Heart left ventricle (tissue), 16 donors: Measurements from ENCODE around the gene VDR. TPM values are rescaled to one million over a fixed set of nuclear protein-coding genes. Genes with fewer than 3 reads are reported as not detected.

Source experiments
- ATAC-seq, 4 donors: fragments of 200-7000 bp; cut with Tn5 transposase; one replicate each; pipeline ENCODE4 v1.9.1; 2020 to 2022; ENCODE audit warnings: moderate library complexity in 4 of 4, mild to moderate bottlenecking in 3 of 4, moderate number of reproducible peaks in 1 of 4
- DNase-seq, 5 donors: peaks; one replicate each; pipeline ENCODE4 v3.0.0-alpha.2; 2020
- H3K27ac ChIP-seq, 12 donors: fragments of 200-600 bp; sonication (generic) in 4 of 12; one replicate each; pipeline versions ENCODE4 v1.5.0 to v1.8.0; 2016 to 2022; ENCODE audit warnings: mild to moderate bottlenecking in 2 of 12
- H3K27me3 ChIP-seq, 9 donors: fragments of 200-600 bp; sonication (generic) in 2 of 9; one replicate each; pipeline versions ENCODE4 v1.5.1 to v1.8.0; 2016 to 2022; ENCODE audit warnings: mild to moderate bottlenecking in 3 of 9
- H3K36me3 ChIP-seq, 9 donors: fragments of 200-600 bp; sonication (generic) in 2 of 9; one replicate each; pipeline versions ENCODE4 v1.5.0 to v1.8.0; 2018 to 2022; ENCODE audit warnings: mild to moderate bottlenecking in 2 of 9
- H3K4me1 ChIP-seq, 12 donors: fragments of 200-600 bp; sonication (generic) in 4 of 12; one replicate each; pipeline versions ENCODE4 v1.5.0 to v1.8.0; 2016 to 2022; ENCODE audit warnings: mild to moderate bottlenecking in 3 of 12
- H3K4me3 ChIP-seq, 12 donors: fragments of 200-600 bp; sonication (generic) in 4 of 12; one replicate each; pipeline versions ENCODE4 v1.5.0 to v1.8.0; 2017 to 2022; ENCODE audit warnings: mild to moderate bottlenecking in 9 of 12, moderate library complexity in 4 of 12
- H3K9me3 ChIP-seq, 12 donors: fragments of 200-600 bp; sonication (generic) in 4 of 12; one replicate each; pipeline versions ENCODE4 v1.5.0 to v1.8.0; 2016 to 2022; ENCODE audit warnings: mild to moderate bottlenecking in 1 of 12
- CTCF ChIP-seq, 12 donors: fragments of 200-600 bp; sonication (generic) in 4 of 12; IDR thresholded peaks; one replicate each; pipeline versions ENCODE4 v1.5.0 to v1.8.0; 2018 to 2022; ENCODE audit warnings: antibody characterized with exemption in 12 of 12, mild to moderate bottlenecking in 5 of 12
- POLR2A ChIP-seq, 2 donors: fragments of 450-650 bp; IDR thresholded peaks; one replicate each; pipeline ENCODE4 v1.6.1; 2017; ENCODE audit warnings: antibody characterized with exemption in 2 of 2, mild to moderate bottlenecking in 2 of 2, moderate library complexity in 2 of 2
- WGBS, 4 donors: extraction: QIAGEN DNeasy Blood & Tissue Kit in 2 of 4; methylation state at CpG; one replicate each; pipeline versions ENCODE4 v1.1.5 to v1.1.7; 2013 to 2018; 5-methylcytosine and 5-hydroxymethylcytosine counted together
- intact Hi-C, 10 donors: fragments of 100-400 bp; cut with DNase I; formaldehyde crosslinking; loops; one replicate each; pipeline versions ENCODE4 v1.11.1 to v1.14.2; 2022
- polyA plus RNA-seq, 2 donors: library from polyadenylated mRNA; stranded (reverse); fragments of 200-250 nt; gene quantifications; one replicate each; pipeline ENCODE4 v1.2.3, GENCODE V29; 2013
- total RNA-seq, 9 donors: library from RNA; depleted of rRNA in 2 of 9; stranded (reverse); fragments of >200 nt in 2 of 9; fragmentation: NEBNext Ultra II Directional in 3 of 9; extraction: Animal tissue kit (Norgen Biotek cat#: 25700) in 3 of 9; gene quantifications; one replicate each; pipeline versions ENCODE4 v1.1.0 to v1.2.4, GENCODE V29; 2016 to 2023
- donor health status: ischemic (EF 13 %, LVEDD 7.1; RV severe dilation, severe dysfunction).
- donor health status: healthy with polysubstance abuse.
- donor health status: DM: no; HTN: yes; CAD: no.
- donor health status: DM: no; HTN: no; CAD: no.
- donor health status: ischemic (EF 25% LVEDD 6.9; RV normal size, moderate dysfunction).
- donor health status: ischemic (EF 25% LVEDD 5.7; RV mildly dilated, moderate dysfunction).
- donor health status: healthy.
- donor health status: DM: yes; HTN: yes; CAD: no.
- donor health status: ischemic (EF 35%, LVEDD 5.7; RV mildly dilated, moderate dysfunction).
- donor health status: nonischemic (EF 11% LVEDD 7.7; RV severe dilation, severe dysfunction).
- donor health status: DM: yes; HTN: yes; CAD: no.
- donor health status: PGD.
- donor health status: ischemic (EF 29% LVEDD 5.4; RV normal size, mild dysfunction).
- donor health status: nonischemic (EF 23%, LVEDD 6.1; RV moderate dilation, normal function).

Gene VDR
- total and polyA plus RNA-seq, 11 donors: 0.15 to 4.3 (median 0.63) TPM

GRCh38 chr12:47901063-47901717 lies 3.6 kb downstream of the VDR start:
- intact Hi-C loops: loop anchor here in 2 of 10 donors (5.0 to 10.0 kb wide), 2 partner anchors 46 to 164 kb away; no protein-coding TSS in a partner anchor
- 69 to 83% (median 74%) methylated on average over 10 of the region's 10 CpGs for WGBS, 4 donors
- no peak overlapping the region for H3K4me3 ChIP-seq

DNA sequence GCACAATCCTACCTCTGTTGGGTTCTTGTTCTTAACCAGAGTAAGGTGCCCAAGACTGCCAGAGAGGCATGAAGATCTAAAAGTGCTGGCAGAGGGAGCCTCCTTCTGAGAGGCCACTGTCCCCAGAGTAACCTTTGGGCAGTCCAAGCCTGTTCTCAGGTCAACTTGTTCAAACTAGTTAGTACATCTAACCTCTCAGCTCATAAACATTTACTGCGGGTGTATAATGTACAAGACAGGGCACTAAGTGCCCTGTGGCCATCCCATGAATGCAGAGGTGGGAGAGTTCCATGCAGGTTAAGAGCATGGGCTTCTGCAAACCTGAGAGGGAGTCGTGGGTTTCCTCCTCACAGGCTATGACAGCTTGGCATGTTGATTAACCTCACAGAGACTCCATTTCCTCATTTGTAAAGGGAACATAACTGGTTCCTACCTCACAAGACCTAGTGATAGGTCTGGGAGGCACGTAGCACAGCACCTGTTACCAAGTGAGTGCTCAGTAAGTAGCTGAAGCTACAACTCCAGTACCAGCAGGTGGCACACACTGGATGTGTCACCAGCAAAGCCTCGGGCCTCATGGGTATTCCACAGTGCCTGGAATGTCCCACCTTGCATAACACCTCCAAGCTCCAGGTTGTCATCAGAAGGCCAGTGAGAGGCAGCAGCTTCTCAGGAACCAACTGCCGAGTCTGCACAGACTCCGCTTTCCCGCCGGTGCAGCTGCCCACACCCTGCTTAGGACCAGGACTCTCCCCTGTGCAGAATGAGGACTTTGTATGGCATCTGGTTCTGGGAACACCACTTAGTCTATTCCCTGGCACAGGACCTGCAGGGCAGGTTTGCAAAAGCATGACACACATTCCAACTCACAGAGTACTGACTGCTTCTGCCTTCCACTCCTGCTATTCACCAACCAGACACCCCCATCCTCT lies 4.4 kb downstream of the VDR start:
- intact Hi-C loops: loop anchor here in 2 of 10 donors (5.0 to 10.0 kb wide), 2 partner anchors 47 to 164 kb away; no protein-coding TSS in a partner anchor
- peak in 1 of 4 donors; percentile 6 for ATAC-seq

More at GRCh38 chr12:47901063-47901717, 3.6 kb downstream of the VDR start:
- H3K36me3 ChIP-seq: no peaks in the 10 kb centered on the region
- DNase-seq (no peak), ATAC-seq (no peak)
- peaks cover 0 to 29% (median 4%) of the 10 kb centered on the region in 9 donors for H3K27me3 ChIP-seq
- peaks cover 0 to 67% (median 14%) of the 10 kb centered on the region in 12 donors for H3K4me1 ChIP-seq
- H3K9me3 ChIP-seq: no peaks in the 10 kb centered on the region
- peak overlapping the region in 1 of 12 donors; percentile 42 for H3K27ac ChIP-seq
- TF ChIP-seq POLR2A (IDR thresholded peaks at IDR 0.05) (no peak), CTCF (IDR thresholded peaks at IDR 0.05) (no peak)

DNA sequence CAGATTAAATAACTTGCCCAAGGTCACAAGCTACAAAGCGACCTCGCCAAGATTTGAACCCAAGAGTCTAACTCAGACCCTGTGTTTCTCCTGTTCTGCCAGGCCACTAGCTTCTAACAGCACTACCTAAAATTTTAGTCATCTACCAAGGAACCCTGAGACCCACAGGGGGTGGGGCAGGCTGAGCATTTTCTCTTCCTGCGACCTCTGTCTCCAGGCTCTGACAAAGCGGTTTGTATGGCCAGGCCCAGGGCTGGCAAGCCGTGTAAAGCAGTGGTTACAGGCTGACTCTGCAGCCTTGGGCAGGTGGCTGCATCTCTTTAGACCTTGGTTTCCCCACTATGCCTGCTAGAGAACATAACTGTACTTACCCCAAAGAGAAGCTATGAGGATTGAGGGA lies 5.3 kb downstream of the VDR start:
- WGBS, 4 donors: 88 to 92% (median 90%) methylated on average over 4 to 5 of the region's 5 CpGs
- Histone ChIP-seq H3K9me3 (no peaks in the 10 kb centered on the region), H3K27me3 (peaks cover 0 to 20% (median 0%) of the 10 kb centered on the region in 9 donors), H3K36me3 (no peaks in the 10 kb centered on the region), H3K27ac (no peak overlapping the region), H3K4me1 (peaks cover 0 to 56% (median 5%) of the 10 kb centered on the region in 12 donors), H3K4me3 (no peak overlapping the region)
- DNase-seq (no peak), ATAC-seq (no peak)
- TF ChIP-seq POLR2A (IDR thresholded peaks at IDR 0.05): no peak
- intact Hi-C loops: no loop called here

More for the DNA sequence above, 4.4 kb downstream of the VDR start:
- no peaks in the 10 kb centered on the region for H3K9me3 ChIP-seq
- no peak overlapping the region for H3K27ac ChIP-seq
- no peaks in the 10 kb centered on the region for H3K36me3 ChIP-seq
- TF ChIP-seq POLR2A (IDR thresholded peaks at IDR 0.05) (no peak), CTCF (IDR thresholded peaks at IDR 0.05) (peak in 5 of 12 donors; percentile 7 to 23 (median 11))
- no peak for DNase-seq
- H3K4me1 ChIP-seq: peaks cover 0 to 64% (median 11%) of the 10 kb centered on the region in 12 donors
- H3K4me3 ChIP-seq: no peak overlapping the region
- WGBS, 4 donors: 57 to 72% (median 63%) methylated on average over 8 of the region's 8 CpGs
- H3K27me3 ChIP-seq: peaks cover 0 to 26% (median 4%) of the 10 kb centered on the region in 9 donors

GRCh38 chr12:47896633-47897032 lies 8.2 kb downstream of the VDR start:
- ATAC-seq (no peak), DNase-seq (no peak)
- TF ChIP-seq CTCF (IDR thresholded peaks at IDR 0.05) (no peak), POLR2A (IDR thresholded peaks at IDR 0.05) (no peak)
- Histone ChIP-seq H3K27ac (no peak overlapping the region), H3K4me3 (no peak overlapping the region), H3K36me3 (no peaks in the 10 kb centered on the region), H3K4me1 (peaks cover 0 to 54% (median 0%) of the 10 kb centered on the region in 12 donors), H3K9me3 (no peaks in the 10 kb centered on the region), H3K27me3 (peaks cover 0 to 4% (median 0%) of the 10 kb centered on the region in 9 donors)
- whole genome bisulfite sequencing, 4 donors: 49 to 66% (median 54%) methylated on average over 8 of the region's 8 CpGs
- intact Hi-C loops: no loop called here
